ENCODE results near the gene NEK11. TPM values are rescaled to one million over a fixed set of nuclear protein-coding genes. Genes with fewer than 3 reads are reported as not detected.
A peak's percentile ranks its signal among the peaks of the same experiment; 100 is the strongest.

Gene NEK11
- polyA plus RNA-seq, 3 donors, result 0.31 to 0.56 (median 0.43) TPM

DNA sequence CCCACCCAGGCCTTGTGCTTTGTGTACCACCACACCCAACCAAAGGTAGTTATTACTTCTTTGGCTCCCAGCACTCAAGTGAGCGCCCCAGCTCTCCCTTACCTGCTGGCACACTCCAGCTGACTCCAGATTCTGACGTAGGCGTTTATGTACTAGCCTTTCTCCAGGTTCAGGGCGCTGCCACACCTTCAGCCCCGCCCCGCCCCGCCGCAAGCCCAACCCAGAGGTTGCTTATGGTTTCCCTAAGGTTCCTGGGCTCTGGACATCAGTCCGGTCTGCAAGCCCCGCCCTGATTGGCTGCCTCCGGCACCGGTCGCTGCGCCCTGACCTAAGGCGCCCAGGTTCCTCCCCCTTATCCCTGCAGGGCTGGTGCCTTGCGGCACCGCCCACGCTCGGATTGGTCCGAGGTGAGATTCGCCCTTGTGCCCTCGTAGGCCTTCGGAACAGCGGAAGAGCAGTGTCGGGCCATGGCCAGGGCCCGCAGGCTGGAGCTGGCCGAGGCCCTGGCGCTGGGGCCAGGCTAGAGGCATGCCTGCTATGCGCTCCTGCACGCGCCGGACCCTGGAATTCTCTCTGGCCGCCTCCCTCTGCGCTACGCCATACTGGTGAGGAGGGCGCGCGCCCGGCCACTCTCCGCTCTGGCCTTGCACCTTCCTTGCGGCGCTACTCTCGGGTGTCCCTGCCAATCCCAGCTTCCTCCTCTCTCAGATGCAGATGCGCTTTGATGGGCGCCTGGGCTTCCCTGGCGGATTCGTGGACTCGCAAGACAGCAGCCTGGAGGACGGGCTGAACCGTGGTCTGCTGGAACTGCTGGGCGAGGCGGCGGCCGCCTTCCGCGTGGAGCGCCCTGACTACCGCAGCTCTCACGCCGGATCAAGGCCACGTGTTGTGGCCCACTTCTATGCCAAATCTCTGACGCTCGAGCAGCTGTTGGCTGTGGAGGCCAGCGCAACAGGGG is 335.1 kb downstream of the NEK11 start:
- peaks cover 24 to 25% of the 10 kb centered on the region in 2 donors for H3K36me3 Mint-ChIP-seq
- peak overlapping the region; percentile 30 to 77 (median 62) for H3K4me3 ChIP-seq (replicated peaks in 1 of 3; ENCODE audit: low read depth in 2 of 3, low read length in 3 of 3)
- peaks cover 0 to 9% (median 4%) of the 10 kb centered on the region in 3 donors for H3K27me3 Mint-ChIP-seq (ENCODE audit: low read depth in 3 of 3)
- H3K9me3 ChIP-seq (replicated peaks in 1 of 2; ENCODE audit: control insufficient read depth in 1 of 2, insufficient read depth in 1 of 2, low read length in 2 of 2), result peaks cover 0 to 3% of the 10 kb centered on the region in 2 donors
- peak overlapping the region in 1 of 2 donors; percentile 95 for H3K27ac ChIP-seq (ENCODE audit: low read depth in 1 of 2, low read length in 2 of 2)
- H3K79me2 ChIP-seq (ENCODE audit: insufficient read depth, low read length), result peaks cover 43% of the 10 kb centered on the region
- intact Hi-C loops (cut with micrococcal nuclease), result loop anchor here in 1 of 2 donors (2.0 kb wide), 1 partner anchor 139 kb away; no protein-coding TSS in a partner anchor
- TF ChIP-seq, protein P1, sequence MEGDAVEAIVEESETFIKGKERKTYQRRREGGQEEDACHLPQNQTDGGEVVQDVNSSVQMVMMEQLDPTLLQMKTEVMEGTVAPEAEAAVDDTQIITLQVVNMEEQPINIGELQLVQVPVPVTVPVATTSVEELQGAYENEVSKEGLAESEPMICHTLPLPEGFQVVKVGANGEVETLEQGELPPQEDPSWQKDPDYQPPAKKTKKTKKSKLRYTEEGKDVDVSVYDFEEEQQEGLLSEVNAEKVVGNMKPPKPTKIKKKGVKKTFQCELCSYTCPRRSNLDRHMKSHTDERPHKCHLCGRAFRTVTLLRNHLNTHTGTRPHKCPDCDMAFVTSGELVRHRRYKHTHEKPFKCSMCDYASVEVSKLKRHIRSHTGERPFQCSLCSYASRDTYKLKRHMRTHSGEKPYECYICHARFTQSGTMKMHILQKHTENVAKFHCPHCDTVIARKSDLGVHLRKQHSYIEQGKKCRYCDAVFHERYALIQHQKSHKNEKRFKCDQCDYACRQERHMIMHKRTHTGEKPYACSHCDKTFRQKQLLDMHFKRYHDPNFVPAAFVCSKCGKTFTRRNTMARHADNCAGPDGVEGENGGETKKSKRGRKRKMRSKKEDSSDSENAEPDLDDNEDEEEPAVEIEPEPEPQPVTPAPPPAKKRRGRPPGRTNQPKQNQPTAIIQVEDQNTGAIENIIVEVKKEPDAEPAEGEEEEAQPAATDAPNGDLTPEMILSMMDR (IDR thresholded peaks at IDR 0.05), result no peak
- DNase-seq, result peak; percentile 19 to 97 (median 97)
- peaks cover 0 to 31% of the 10 kb centered on the region in 2 donors for H3K27me3 ChIP-seq (ENCODE audit: control insufficient read depth in 2 of 2, insufficient read depth in 2 of 2, low read length in 2 of 2)
- peak overlapping the region; percentile 82 for H3K9ac ChIP-seq (ENCODE audit: insufficient read depth, low read length, poor library complexity, severe bottlenecking)
- peaks cover 0 to 7% (median 0%) of the 10 kb centered on the region in 7 donors for H3K9me3 Mint-ChIP-seq
- peak overlapping the region; percentile 91 to 96 for H3K4me3 Mint-ChIP-seq
- WGBS (ENCODE audit: insufficient coverage), result 2% methylated on average over 62 of the region's 64 CpGs
- H3K4me1 ChIP-seq (ENCODE audit: control insufficient read depth in 1 of 2, insufficient read depth in 2 of 2, low read length in 2 of 2), result peaks cover 11 to 43% of the 10 kb centered on the region in 2 donors
- H3K27ac Mint-ChIP-seq, result peak overlapping the region; percentile 92 to 99 (median 98)
- H3K36me3 ChIP-seq (replicated peaks in 1 of 2; ENCODE audit: control insufficient read depth in 1 of 2, insufficient read depth in 2 of 2, low read length in 2 of 2), result peaks cover 0 to 4% of the 10 kb centered on the region in 2 donors
- no peaks in the 10 kb centered on the region for H4K20me1 ChIP-seq (ENCODE audit: insufficient read depth, low read length)
- peak overlapping the region; percentile 76 for H3K4me2 ChIP-seq (replicated peaks; ENCODE audit: extremely low read depth, low read length, poor library complexity, severe bottlenecking)
- peak overlapping the region; percentile 92 for H2AFZ ChIP-seq (ENCODE audit: insufficient read depth, low read depth, low read length, poor library complexity, severe bottlenecking)
- peaks cover 51% of the 10 kb centered on the region for H3K4me1 Mint-ChIP-seq

DNA sequence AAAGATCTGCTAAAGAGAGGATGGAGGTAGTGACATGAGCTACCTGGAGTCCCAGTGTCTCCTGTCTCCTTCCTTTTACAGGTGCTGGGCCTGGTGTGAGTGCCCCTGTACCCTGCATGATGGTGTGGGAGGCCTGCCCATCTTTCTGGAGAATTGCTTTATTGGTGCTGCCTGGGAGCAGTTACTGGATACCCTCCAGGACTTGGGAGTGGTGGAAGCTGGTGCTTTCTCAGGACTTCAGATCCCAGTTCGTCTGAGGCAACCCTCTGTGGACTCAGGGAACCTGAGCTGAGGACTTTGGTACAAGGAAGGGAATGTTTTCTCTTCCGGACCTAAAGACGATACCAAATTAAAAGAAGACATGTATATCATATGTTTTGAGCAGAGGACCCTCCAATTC is 336.6 kb downstream of the NEK11 start:
- peak overlapping the region in 1 of 2 donors; percentile 0 for H3K27ac ChIP-seq (ENCODE audit: low read depth in 1 of 2, low read length in 2 of 2)
- H3K9me3 Mint-ChIP-seq, result peaks cover 0 to 7% (median 0%) of the 10 kb centered on the region in 7 donors
- peaks cover 0 to 3% of the 10 kb centered on the region in 2 donors for H3K9me3 ChIP-seq (replicated peaks in 1 of 2; ENCODE audit: control insufficient read depth in 1 of 2, insufficient read depth in 1 of 2, low read length in 2 of 2)
- intact Hi-C loops (cut with micrococcal nuclease), result no loop called here
- peaks cover 0 to 32% of the 10 kb centered on the region in 2 donors for H3K27me3 ChIP-seq (ENCODE audit: control insufficient read depth in 2 of 2, insufficient read depth in 2 of 2, low read length in 2 of 2)
- peaks cover 3% of the 10 kb centered on the region for H4K20me1 ChIP-seq (ENCODE audit: insufficient read depth, low read length)
- WGBS (ENCODE audit: insufficient coverage), result 100% methylated on average over 2 of the region's 3 CpGs
- H3K27ac Mint-ChIP-seq, result peak overlapping the region in 1 of 7 donors; percentile 50
- no peak for DNase-seq
- H3K9ac ChIP-seq (ENCODE audit: insufficient read depth, low read length, poor library complexity, severe bottlenecking), result no peak overlapping the region
- TF ChIP-seq, protein P1 (IDR thresholded peaks at IDR 0.05), result no peak
- H3K4me2 ChIP-seq (replicated peaks; ENCODE audit: extremely low read depth, low read length, poor library complexity, severe bottlenecking), result no peak overlapping the region
- no peaks in the 10 kb centered on the region for H3K36me3 ChIP-seq (replicated peaks in 1 of 2; ENCODE audit: control insufficient read depth in 1 of 2, insufficient read depth in 2 of 2, low read length in 2 of 2)
- H3K4me3 Mint-ChIP-seq, result no peak overlapping the region
- H3K27me3 Mint-ChIP-seq (ENCODE audit: low read depth in 3 of 3), result peaks cover 0 to 9% (median 4%) of the 10 kb centered on the region in 3 donors
- H3K4me1 ChIP-seq (ENCODE audit: control insufficient read depth in 1 of 2, insufficient read depth in 2 of 2, low read length in 2 of 2), result peaks cover 11 to 43% of the 10 kb centered on the region in 2 donors
- H3K79me2 ChIP-seq (ENCODE audit: insufficient read depth, low read length), result peaks cover 49% of the 10 kb centered on the region
- H3K36me3 Mint-ChIP-seq, result peaks cover 18% of the 10 kb centered on the region in 2 donors
- no peak overlapping the region for H2AFZ ChIP-seq (ENCODE audit: insufficient read depth, low read depth, low read length, poor library complexity, severe bottlenecking)
- no peak overlapping the region for H3K4me3 ChIP-seq (replicated peaks in 1 of 3; ENCODE audit: low read depth in 2 of 3, low read length in 3 of 3)
- peaks cover 51% of the 10 kb centered on the region for H3K4me1 Mint-ChIP-seq
